Measurements from ENCODE around the gene MYCBPAP.

MYCBPAP gene

GRCh38 chr17:50491505-50491904 lies 16.7 kb upstream of the MYCBPAP start:
- no peak for DNase-seq

GRCh38 chr17:50492214-50492613 lies 16.0 kb upstream of the MYCBPAP start:
- DNase-seq: no peak

GRCh38 chr17:50493744-50494143 lies 14.5 kb upstream of the MYCBPAP start:
- no peak for DNase-seq

- DNase-seq: no peak
These were observed 12.9 kb upstream of the MYCBPAP start for GRCh38 chr17:50495217-50495823.

- DNase-seq: peak; percentile 68
These were observed 12.3 kb upstream of the MYCBPAP start for GRCh38 chr17:50495918-50496317.

- no peak for DNase-seq
These were observed 10.0 kb upstream of the MYCBPAP start for GRCh38 chr17:50498021-50498874.

- no peak for DNase-seq
These were observed 9.0 kb upstream of the MYCBPAP start for GRCh38 chr17:50499270-50499669.

GRCh38 chr17:50499721-50500120 lies 8.5 kb upstream of the MYCBPAP start:
- peak; percentile 72 for DNase-seq

- peak; percentile 35 for DNase-seq
These were observed 7.2 kb upstream of the MYCBPAP start for GRCh38 chr17:50501054-50501453.

- DNase-seq: no peak
These were observed 5.8 kb upstream of the MYCBPAP start for GRCh38 chr17:50502301-50502990.

- DNase-seq: no peak
These were observed 2.6 kb upstream of the MYCBPAP start for GRCh38 chr17:50505591-50506130.

GRCh38 chr17:50506298-50506697 lies 1.9 kb upstream of the MYCBPAP start:
- no peak for DNase-seq

GRCh38 chr17:50508573-50509460 lies 578 bp downstream of the MYCBPAP start:
- DNase-seq: no peak

- peak; percentile 27 for DNase-seq
These were observed 2.8 kb downstream of the MYCBPAP start for GRCh38 chr17:50511058-50511457.

GRCh38 chr17:50513495-50513894 lies 5.3 kb downstream of the MYCBPAP start:
- DNase-seq: no peak

- no peak for DNase-seq
These were observed 6.1 kb downstream of the MYCBPAP start for GRCh38 chr17:50514388-50514787.

- peak; percentile 83 for DNase-seq
These were observed 6.9 kb downstream of the MYCBPAP start for GRCh38 chr17:50514936-50515702.

GRCh38 chr17:50517011-50517410 lies 8.8 kb downstream of the MYCBPAP start:
- DNase-seq: no peak

- DNase-seq: no peak
These were observed 9.5 kb downstream of the MYCBPAP start for GRCh38 chr17:50517504-50518383.

GRCh38 chr17:50518384-50519023 lies 10.3 kb downstream of the MYCBPAP start:
- DNase-seq: no peak

All from fibroblast of skin of back (primary cell).